ENCODE measurements around the gene GSE1. TPM values are rescaled to one million over a fixed set of nuclear protein-coding genes. Genes with fewer than 3 reads are reported as not detected.

GSE1 gene
- total RNA-seq, 4 donors from 2014 or later: 23.4 to 65.5 (median 52.5) TPM

- ATAC-seq: no peak
- WGBS, 2 donors (ENCODE audit: low coverage in 1 of 2): no CpG with 5 or more reads among the region's 7 CpGs
- Histone ChIP-seq H3K27ac (no peak overlapping the region), H3K4me1 (peaks cover 0 to 71% (median 5%) of the 10 kb centered on the region in 3 donors), H3K36me3 (no peaks in the 10 kb centered on the region), H3K4me3 (no peak overlapping the region), H3K27me3 (no peaks in the 10 kb centered on the region), H3K9me3 (no peaks in the 10 kb centered on the region)
- TF ChIP-seq POLR2A (IDR thresholded peaks at IDR 0.05) (no peak), CTCF (IDR thresholded peaks at IDR 0.05) (no peak), POLR2AphosphoS5 (IDR thresholded peaks at IDR 0.05) (no peak), EP300 (IDR thresholded peaks at IDR 0.05) (no peak)
These were observed 32.4 kb upstream of the GSE1 start for GRCh38 chr16:85580684-85581083.

DNA sequence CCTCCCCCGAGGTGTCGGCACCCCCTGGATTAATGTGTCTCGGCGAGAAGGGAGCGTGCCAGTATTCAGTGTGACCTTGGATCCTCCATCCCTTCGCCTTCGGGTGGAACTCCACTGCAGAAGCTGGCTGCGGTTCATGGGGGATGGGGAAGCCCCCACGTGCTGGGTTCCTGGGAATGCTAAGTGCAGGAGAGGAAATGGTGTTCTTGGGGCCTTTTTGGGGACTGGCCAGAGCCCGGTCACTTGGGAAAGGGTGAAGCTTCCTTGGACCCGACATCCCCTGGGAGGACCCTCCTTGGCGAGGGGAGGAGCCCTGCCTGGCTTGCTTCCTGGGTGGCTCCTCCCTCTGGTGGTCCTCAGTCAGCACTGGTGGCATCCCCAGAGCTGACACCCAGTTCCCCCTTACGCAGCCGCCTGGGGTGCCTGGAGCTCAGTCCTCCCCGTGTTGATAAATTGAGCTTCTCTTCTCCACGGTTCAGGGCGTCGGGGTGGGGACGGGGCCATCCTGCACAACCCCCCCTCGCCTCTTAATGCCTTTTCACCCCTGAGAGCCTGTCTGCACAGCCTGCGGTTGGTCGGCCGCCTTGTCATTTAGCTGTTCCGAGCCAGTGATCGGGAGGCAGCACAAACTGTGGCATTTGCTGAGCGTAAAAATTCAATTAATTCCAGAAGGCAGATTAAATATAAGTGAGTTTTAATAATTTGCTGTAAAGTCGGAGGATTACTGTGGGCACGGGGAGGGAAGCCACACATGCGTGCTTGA, 30.7 kb upstream of the GSE1 start:
- H3K9me3 ChIP-seq: no peaks in the 10 kb centered on the region
- no peaks in the 10 kb centered on the region for H3K27me3 ChIP-seq
- H3K4me1 ChIP-seq: peaks cover 0 to 77% (median 5%) of the 10 kb centered on the region in 3 donors
- no peak for ATAC-seq
- H3K36me3 ChIP-seq: no peaks in the 10 kb centered on the region
- no peak for TF ChIP-seq CTCF (IDR thresholded peaks at IDR 0.05)
- H3K27ac ChIP-seq: no peak overlapping the region
- no peak overlapping the region for H3K4me3 ChIP-seq
- WGBS, 2 donors (ENCODE audit: low coverage in 1 of 2): 76% methylated on average over 16 of the region's 29 CpGs; no CpG with 5 or more reads in 1 of the 2 donors

- ATAC-seq: no peak
- H3K4me1 ChIP-seq: peaks cover 0 to 68% (median 5%) of the 10 kb centered on the region in 3 donors
- no peaks in the 10 kb centered on the region for H3K27me3 ChIP-seq
- H3K36me3 ChIP-seq: no peaks in the 10 kb centered on the region
- TF ChIP-seq EP300 (IDR thresholded peaks at IDR 0.05) (no peak), POLR2A (IDR thresholded peaks at IDR 0.05) (no peak), POLR2AphosphoS5 (IDR thresholded peaks at IDR 0.05) (no peak), CTCF (IDR thresholded peaks at IDR 0.05) (no peak)
- no peak overlapping the region for H3K4me3 ChIP-seq
- H3K9me3 ChIP-seq: no peaks in the 10 kb centered on the region
- H3K27ac ChIP-seq: no peak overlapping the region
- WGBS, 2 donors (ENCODE audit: low coverage in 1 of 2): 48 to 62% methylated on average over 4 to 6 of the region's 22 CpGs
These were observed 29.5 kb upstream of the GSE1 start for GRCh38 chr16:85583491-85584181.

- H3K4me3 ChIP-seq: no peak overlapping the region
- no peaks in the 10 kb centered on the region for H3K27me3 ChIP-seq
- WGBS, 2 donors (ENCODE audit: low coverage in 1 of 2): 92 to 97% methylated on average over 13 to 14 of the region's 14 CpGs
- no peak overlapping the region for H3K27ac ChIP-seq
- no peak for TF ChIP-seq POLR2A (IDR thresholded peaks at IDR 0.05)
- TF ChIP-seq POLR2AphosphoS5 (IDR thresholded peaks at IDR 0.05): no peak
- TF ChIP-seq CTCF (IDR thresholded peaks at IDR 0.05): no peak
- no peak for TF ChIP-seq EP300 (IDR thresholded peaks at IDR 0.05)
- ATAC-seq: no peak
- H3K36me3 ChIP-seq: no peaks in the 10 kb centered on the region
- no peaks in the 10 kb centered on the region for H3K9me3 ChIP-seq
- H3K4me1 ChIP-seq: peaks cover 0 to 62% (median 5%) of the 10 kb centered on the region in 3 donors
These were observed 28.9 kb upstream of the GSE1 start for GRCh38 chr16:85584267-85584666.
